HG03159 (cell line): ENCODE data around the gene SREBF1.

ENCODE experiments used
- ATAC-seq: cut with Tn5 transposase; IDR thresholded peaks from one replicate; pipeline ENCODE4 v1.9.1; 2021; ENCODE audit warnings: mild to moderate bottlenecking, moderate library complexity; ENCODE audit not compliant: unreplicated experiment

SREBF1 gene

DNA sequence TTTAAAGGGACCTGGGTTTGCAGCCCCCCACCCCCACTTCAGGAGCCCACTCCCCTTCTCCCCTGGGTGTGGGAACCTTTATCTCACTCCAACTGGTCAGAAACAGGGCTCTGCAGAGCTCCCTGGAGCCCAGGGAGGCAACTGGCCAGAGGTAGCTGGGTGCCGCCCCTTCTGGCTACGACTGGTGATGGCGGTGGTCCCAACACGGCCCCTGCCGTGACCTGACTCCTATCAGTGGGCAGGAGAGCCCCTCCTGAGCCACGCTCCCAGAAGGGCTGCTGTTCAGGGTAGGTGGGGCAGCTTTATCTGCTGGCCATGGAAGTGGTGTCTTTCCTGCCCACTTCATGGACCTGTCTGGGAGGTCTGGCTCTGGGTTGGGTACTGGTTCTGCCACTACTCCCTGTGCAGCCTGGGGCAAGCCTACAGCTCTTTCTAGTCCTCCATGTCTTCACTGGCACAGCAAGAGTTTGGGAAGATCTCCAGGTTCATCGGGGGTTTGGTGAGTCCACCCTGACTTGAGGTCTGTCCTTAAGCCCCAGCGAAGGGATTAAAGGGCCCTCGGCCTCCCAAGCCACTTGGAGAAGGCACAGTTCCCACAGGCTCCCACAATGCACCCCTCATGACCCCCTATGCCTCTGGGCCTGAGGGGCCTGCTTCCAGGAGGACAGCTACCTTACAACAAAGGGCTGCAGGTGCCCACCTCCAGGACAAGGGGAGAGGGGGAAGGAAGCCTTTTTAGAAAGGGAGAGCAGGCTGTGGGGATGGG is 5.5 kb upstream of the SREBF1 start:
- no peak for ATAC-seq

DNA sequence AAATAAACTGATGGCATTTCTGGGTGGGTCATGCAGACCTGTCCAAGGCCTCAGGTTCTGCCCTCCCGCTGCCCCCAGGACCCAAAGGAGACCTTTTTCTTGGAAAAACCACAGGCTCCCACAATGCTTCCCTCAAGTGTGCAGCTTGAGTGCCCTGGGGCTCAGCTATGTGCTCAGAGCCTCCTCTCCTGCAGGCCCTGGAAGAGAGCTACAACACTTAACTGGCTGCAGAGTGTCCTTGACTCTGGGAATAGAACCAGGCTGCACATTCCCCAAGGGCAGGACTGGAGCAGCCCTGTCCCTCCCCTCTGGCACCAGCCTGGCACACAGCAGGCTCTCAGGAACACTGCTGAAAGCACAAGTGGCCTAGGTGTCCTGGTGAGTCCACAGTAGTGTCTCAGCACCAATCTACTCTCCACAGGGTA is 4.8 kb upstream of the SREBF1 start:
- ATAC-seq, result no peak

DNA sequence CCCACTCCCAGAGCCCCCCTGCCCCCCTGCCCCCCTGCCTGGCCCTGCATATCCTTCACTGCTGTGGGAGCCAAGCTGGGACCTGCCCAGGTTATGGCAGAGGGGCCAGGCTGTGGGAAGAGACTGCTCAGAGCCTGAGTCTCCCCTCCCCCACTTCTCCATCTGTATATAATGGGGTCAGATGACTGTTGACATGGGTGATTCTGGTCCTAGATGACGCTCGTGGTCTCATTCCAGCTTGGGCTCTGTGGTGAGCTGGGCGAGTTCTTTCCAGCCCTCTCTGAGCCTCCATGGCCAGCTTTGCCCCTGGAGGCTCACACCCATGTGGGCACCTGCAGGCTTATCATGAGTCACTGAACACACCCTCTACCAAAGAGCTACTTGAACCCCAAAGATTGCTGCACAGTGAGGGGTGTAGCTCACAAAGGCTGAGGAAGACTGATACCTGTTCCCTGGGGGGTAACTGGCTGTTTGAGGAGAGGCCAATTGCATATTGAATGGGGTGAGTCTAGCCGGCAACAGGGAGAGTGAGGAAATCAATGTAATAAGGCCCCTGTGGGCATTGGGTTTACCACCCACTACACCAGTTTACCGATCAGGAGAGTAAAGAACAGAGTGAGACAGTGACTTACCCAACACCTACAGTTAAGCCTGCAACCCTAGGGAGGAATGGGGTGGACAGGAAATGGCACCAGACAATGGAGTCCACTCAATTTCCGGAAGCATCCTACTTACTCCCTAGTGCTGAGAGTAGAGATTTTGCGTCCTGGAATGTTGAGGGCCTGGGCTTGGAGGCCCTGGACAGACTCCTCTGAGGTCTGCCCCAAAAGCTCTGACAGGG is 4.2 kb upstream of the SREBF1 start:
- no peak for ATAC-seq

DNA sequence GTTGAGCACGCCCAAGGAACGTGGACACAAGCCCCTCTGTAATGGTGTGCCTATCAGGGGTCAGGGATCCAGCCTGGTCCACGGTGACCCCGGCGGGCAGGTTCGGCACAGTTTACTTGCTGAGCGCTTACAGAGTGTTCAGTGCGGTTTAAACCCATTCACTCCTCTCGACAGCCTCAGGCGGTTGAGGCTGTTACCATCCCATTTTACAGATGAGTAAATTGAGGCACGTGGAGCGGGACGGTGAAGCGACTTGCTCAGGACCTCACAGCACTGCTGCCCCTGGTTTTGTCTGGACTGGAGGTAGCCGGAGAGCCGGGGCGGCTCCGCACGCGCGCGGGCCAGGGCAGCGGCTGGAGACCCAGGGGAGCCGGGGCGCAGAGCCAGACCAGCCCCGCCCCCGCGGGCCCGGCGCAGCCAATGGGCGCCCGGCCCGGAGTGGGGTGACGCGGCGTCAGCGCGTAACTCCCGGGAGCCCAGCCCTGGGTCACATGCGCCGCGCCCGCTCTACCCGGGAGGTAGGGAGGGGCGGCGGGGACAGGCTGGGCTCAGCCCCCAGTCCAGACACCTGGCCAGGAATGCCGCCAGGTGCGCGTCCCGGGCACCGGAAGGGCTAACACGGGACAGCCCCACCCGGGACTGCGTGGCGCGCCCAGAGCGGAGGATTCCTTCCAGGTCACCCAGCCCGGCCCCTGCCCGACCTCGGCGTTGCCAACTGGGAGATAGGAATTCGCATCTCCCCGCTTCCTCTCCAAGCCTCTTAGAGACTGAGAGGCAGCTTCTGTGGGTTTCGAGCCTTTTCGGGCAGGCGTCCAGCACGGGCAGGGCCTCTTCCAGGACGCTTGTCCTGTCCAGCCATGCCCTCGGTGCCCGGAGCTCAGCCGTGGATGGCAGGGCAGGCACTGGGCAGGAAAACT is 3.3 kb upstream of the SREBF1 start:
- peak; percentile 50 for ATAC-seq

DNA sequence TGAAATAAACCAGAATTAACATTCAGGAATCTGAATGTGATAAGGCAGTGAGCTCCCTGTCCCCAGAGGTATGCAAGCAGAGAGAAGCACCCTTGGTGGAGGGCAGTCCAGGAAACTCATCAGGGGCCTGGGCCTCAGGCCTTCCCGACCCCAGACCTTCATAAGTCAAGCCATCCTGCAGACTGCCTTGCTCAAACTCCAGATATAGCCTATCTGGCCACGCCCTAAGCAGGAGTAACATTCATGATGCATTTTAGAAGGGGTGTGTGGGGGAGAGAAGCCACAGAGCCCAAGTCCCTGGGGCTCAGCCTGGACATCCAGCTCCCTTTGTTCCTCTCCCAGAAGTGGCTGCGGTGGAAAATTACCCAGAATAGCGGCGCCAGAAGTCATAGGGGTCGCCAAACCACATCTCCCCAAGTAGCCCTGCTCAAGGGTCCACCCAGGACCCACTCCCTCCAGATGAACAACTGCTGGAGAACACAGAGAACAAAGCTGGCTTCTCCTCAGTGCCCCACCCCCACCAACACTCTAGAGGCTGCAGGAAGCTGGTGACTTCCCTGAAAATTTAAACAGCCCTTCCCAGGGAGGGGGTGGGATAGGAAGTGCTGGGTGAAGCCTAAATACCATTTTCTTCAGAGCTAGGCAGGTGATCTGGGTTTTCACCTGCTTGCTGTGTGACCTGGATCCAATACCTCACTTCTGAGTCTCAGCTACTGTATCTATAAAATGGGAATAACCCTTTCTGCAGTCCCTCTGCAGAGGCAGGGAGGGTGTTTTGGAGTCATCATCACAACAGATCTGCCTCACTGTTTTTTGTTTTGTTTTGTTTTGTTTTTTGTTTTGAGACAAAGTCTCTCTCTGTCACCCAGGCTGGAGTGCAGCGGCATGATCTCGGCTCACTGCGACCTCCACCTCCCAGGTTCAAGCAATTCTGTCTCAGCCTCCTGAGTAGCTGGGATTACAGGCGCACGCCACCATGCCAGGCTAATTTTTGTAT is 1.5 kb upstream of the SREBF1 start:
- no peak for ATAC-seq

DNA sequence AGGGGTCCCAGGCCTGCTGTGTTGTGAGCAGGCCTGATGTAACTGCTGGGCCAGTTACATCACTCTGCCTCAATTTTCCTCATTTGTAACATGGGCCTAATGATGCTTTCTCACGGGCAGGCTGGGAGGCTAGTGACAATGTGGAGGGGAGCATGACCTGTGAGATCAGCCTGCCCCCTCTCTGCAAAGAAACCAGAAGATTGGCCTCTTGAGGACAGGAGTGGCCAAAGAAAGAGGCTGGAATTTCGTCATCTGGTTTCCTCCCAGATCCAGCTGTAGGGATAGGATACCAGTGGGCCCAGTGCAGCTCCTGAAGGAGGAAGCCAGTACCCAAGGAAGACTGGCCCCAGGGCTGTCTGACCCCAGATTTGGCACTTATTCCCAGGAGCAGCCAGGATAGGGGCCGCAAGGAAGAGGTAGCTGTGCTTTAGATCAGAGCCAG is 615 bp upstream of the SREBF1 start:
- no peak for ATAC-seq

DNA sequence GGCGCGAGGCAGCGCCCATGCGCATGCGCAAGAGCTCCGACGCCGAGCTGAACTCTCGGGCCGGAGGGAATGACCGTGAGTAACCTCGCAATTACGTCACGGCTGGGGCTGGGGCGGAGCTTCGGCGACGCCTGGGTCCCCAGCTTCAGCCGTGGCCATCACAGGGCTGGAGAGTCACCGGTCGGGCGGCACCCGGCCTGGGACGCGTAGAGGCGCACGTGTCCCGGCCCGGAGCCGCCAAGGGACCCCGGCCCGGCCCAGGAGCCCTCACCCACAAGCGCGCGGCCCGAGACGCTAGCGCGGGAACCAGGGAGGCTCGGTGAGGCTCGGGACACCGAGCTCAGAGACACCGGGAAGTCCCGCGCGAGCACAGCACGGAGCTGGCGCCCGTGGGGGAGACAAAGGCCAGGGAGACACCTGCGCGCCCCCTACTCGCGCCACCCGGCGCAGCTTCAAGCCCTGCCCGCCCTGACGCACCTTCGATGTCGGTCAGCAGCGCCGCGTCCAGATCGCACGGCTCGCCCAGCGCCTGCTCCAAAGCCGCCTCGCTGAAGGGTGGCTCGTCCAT is 452 bp downstream of the SREBF1 start:
- ATAC-seq, result peak; percentile 56

DNA sequence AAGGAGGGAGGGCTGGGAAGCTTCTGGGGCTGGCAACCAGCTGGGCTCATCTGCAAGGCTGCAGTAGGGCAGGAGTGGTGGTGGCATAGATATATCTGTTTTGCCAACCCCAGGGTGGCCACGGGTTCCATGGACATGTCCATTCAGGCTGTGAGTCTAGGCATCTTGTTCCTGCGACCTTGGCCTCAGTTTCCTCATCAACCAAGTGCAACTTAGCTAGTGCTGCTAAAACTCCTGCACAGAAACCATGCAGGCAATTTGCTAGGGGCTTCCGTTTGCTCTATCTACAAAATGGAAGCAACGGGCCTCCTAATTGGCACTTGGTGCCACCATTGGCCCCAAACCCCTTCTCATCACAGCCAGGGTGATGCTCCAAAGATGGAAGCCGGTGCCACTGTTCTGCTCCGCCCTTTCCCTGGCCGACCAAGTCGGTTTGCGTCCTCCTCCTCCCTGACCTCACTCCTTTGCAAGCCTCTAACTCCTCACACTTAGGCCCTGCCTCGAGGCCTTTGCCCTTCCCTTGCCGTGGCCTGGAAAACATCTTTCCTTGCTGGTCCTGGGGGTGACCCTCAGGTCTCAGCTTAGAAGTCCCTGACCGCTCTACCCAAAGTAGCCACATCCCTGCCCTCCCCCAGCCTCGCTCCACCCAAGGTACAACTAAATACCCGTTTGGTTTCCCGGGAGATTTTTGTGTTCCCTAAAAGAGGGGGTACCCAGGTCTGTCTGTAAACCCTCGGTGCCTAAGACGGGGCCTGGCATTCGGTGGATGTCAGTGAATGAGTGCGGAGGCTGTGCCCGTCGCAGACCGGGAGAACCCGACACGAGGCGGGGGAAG is 1.2 kb downstream of the SREBF1 start:
- ATAC-seq, result no peak

DNA sequence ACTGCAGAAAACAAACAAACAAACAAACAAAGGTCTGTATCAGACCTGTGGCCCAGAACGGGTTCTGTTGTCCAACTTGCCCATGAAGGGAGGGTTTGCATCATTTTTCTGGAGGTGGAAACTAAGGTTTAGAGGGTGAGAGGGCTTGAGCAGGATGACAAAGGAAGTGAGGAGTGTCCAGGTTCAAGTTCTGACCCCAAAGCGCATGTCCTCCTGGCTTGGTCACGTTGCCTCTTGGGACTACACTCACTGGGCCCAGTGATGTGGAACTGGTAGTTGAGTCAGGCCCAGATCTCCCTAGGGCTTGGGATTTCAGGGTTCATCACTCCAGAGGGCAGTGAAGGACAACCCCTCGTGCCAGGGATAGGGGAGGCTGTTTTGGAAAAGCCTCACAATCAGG is 1.8 kb downstream of the SREBF1 start:
- no peak for ATAC-seq

DNA sequence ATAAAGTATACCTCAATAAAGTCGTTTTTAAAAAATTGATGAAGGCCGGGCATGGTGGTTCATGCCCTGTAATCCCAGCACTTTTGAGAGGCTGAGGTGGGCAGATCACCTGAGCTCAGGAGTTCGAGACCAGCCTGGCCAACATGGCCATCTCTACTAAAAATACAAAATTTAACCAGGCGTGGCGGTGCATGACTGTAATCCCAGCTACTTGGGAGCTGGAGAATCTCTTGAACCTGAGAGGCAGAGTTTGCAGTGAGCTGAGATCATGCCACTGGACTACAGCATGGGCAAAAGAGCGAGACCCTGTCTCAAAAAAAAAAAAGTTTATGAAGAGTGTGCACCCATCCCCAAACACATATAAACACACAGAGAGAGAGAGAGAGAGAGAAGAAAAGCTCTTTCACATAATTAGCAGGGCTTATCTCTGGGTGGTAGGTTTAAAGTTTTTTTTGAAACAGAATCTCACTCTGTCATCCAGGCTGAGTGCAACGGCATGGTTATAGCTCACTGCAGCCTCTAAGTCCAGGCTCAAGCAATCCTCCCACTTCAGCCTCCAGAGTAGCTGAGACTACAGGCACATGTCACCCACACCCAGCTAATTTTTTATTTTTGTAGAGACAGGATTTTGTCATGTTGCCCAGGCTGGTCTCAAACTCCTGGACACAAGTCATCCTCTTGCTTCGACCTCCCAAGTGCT is 3.0 kb downstream of the SREBF1 start:
- ATAC-seq, result no peak

DNA sequence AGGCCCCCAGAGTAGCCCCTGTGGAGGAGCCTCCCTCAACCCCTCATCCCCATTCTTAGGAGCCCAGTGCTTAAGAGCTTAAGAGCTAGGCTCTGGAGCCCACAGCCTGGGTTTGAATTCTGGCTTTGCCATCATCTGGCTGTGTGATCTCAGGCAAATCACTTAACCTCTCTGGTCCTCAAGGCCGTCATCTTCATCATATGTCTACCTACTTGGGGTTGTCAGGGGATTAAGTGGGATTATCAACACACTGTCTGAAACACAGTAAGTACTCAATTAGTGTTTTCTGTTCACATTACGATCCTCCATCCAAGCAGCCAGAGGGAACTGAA is 4.8 kb downstream of the SREBF1 start:
- ATAC-seq, result no peak

DNA sequence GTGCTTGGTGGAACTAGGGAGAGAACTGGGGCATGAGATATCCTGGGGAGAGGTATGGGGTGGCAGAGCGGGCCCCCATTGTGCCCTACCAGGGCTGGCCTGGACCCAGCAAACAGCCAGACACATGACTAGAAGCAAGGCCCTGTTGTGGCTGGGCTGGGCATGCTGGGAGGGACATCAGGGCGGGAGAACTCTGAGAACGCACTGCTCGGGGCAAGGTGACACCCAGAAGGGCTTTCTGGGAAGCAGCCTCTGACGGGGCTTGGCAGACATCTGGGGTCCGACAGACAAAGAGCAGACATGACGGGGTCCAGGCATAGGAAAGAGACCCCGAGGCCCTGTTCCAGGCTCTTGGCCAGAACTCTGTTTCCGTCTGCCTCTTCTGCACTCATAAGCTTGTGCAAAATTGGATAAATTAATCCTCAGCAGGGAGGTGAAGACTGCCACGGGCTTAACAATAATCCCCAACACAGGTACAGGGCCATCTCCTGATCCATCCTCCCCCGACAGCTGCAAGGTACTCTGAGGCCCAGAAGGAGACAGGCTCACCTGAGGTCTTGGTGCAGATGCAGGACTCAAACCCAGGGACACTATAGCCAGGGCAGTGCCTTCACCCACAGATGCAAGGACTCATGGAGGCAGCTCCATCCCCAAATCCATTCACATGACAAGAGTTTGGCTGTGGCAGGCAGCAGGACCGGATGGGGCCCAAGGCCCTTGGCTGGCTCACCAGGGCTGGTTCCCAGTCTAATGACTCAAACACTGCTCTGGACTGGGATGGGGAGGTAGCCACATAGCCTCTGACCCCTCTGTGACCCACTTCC is 5.4 kb downstream of the SREBF1 start:
- no peak for ATAC-seq

DNA sequence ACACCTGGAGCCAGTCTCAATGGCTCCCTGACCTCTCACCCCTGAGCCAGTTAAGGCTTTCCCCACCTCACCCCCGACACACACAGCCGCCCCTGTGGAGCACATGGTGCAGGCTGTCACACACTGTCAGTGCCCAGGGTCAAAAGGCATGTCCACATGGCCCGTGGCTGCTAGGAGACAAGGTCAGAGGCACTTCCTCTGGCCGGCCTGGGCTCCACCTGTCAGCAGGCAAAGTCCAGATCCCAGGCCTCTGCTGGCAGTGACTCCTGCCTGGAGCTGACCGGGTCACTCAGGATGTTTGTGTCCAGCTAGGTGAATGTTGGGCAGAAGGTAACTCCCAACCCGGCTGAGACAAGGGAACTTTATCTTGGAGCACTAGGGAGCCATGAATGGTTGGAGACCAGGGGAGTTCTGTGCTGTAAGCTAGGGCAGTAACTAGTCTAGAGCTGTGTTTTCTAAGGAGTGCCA is 6.0 kb downstream of the SREBF1 start:
- no peak for ATAC-seq

DNA sequence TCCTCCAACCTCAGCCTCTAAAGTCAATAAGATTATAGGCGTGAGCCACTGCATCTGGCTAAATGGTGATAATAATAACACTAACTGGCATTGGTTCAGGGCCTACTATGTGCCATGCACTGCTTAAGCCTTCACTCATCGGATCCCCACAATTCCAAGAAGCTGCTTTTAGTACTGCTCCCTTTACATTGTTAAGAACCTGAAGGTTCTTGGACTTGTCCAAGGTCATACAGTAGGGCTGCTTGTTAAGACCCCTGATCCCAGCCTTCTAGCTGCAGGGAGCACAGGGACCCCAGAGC is 6.6 kb downstream of the SREBF1 start:
- no peak for ATAC-seq

DNA sequence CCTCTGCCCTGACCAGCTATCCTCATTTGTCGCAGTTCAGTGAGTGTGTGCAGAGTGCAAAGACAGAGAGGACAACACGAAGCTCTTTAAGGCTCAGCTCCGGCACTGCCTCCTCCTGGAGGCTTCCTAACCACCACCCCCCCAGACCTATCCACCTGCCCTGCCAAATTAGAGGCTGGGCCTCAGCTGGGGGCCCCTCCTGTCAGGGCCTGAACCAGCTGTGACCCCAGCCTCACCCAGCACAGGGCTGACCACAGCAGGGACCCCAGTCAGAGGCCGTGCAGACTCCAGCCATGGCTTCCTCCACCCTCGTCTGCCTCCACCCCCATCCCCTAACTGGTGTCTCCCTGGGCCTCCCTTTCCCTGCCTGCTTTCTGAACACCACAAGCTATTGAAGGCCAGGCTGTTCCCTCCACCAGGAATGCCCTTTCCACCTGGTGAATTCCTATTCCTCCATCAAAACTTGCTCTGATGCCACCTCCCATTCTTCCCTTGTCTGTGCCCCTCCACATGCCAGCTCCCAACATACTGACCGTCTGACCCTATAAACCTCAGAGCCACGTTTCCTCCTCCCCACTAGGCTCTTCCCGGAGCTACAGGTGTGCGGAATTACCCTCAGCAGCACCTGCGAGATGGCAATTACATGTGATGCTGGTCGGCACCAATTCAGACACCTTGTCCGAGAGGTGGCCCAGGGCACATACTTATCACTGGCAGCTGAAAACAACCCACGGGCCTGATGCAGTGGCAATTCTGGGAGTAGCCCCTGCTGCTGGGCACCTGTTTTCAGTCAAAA is 8.8 kb downstream of the SREBF1 start:
- ATAC-seq, result no peak

DNA sequence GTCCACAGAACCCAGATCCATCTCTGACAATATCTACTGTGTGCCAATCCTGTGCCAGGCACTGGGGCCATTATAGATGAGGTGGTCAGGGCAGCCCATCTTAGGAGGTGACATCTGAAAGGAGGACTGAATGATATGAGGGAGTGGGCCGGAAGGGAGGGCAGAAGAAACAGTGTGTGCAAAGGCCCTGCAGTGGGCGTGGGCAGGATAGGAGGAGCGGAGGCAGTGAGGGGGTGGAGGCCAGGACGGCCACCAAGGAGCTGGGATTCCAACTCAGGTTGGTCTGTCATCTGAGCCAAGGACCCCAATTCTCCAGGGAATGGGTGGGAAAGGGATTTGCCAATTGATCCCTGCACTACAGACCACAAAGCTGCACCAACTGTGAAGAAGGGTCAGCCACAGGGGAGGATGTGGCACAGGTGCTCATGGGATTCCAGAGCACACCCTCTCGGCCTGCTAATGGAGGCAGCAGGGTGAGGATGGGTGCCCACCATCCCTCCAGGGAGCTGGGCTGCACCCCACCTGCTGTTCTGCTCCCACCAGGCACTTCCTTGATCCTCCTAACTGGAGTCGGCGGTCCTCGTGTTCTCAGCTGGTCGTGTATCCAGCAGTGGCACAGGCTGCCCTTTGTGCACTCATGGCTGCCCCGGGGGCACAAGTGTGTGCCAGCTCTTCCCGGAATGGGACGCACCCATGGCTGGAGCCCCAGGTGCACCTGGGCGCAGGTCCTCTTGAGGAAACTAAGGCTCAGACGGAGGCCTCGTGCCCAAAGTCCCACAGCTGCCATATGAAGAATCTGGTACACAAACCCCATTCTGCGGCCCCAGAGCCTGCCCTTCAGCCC is 9.6 kb downstream of the SREBF1 start:
- ATAC-seq, result no peak
